ENCODE results near the gene CLDN6. TPM values are rescaled to one million over a fixed set of nuclear protein-coding genes. Genes with fewer than 3 reads are reported as not detected.

Gene CLDN6
- total and polyA plus RNA-seq, 2 of the 13 experiments (the other 11 are each of a cell fraction or from before 2014, with no cell fraction given), result 5.9 to 7.6 TPM

GRCh38 chr16:3009568-3010390 is 8.2 kb downstream of the CLDN6 start (continued):
- TF ChIP-seq CTCF (CRISPR knock-in tag; IDR thresholded peaks at IDR 0.05) (no peak), ZNF503 (CRISPR knock-in tag; IDR thresholded peaks at IDR 0.05) (no peak), MTERF4 (CRISPR knock-in tag; IDR thresholded peaks at IDR 0.05) (no peak), HDAC1 (CRISPR knock-in tag; IDR thresholded peaks at IDR 0.05) (peak; percentile 54), CEBPZ (IDR thresholded peaks at IDR 0.05; ENCODE audit: low read length) (no peak), ZNF446 (CRISPR knock-in tag; IDR thresholded peaks at IDR 0.05) (no peak), ZNF740 (CRISPR knock-in tag; IDR thresholded peaks at IDR 0.05) (peak; percentile 76; the same call in 1 of the 2 replicates), CC2D1A (CRISPR knock-in tag; IDR thresholded peaks at IDR 0.05) (no peak), ATF1 (CRISPR knock-in tag; IDR thresholded peaks at IDR 0.05) (no peak), KDM5B (CRISPR knock-in tag; IDR thresholded peaks at IDR 0.05; ENCODE audit: borderline replicate concordance) (no peak), PBX3 (CRISPR knock-in tag; IDR thresholded peaks at IDR 0.05; ENCODE audit: borderline replicate concordance) (no peak), ZNF746 (CRISPR knock-in tag; IDR thresholded peaks at IDR 0.05) (no peak), NONO (IDR thresholded peaks at IDR 0.05) (no peak), NONO (CRISPR knock-in tag; conservative IDR thresholded peaks at IDR 0.05) (no peak), ZNF10 (CRISPR knock-in tag; IDR thresholded peaks at IDR 0.05; ENCODE audit: borderline replicate concordance, low read depth) (no peak), ZNF501 (CRISPR knock-in tag; IDR thresholded peaks at IDR 0.05) (no peak), NFYB (CRISPR knock-in tag; IDR thresholded peaks at IDR 0.05) (no peak), REL (CRISPR knock-in tag; conservative IDR thresholded peaks at IDR 0.05) (no peak), LBX2 (CRISPR knock-in tag; IDR thresholded peaks at IDR 0.05; ENCODE audit: borderline replicate concordance) (no peak)
